Measurements from ENCODE around the gene PLIN3. TPM values are rescaled to one million over a fixed set of nuclear protein-coding genes. Genes with fewer than 3 reads are reported as not detected.

The PLIN3 gene
- total and polyA plus RNA-seq, 2 donors (not counting 1 experiment from before 2014, with no cell fraction given), result 133 to 191 TPM

- H3K27me3 ChIP-seq (ENCODE audit: control insufficient read depth, insufficient read depth, low read length), result no peaks in the 10 kb centered on the region
- H3K4me3 ChIP-seq (replicated peaks in 1 of 4; ENCODE audit: control extremely low read depth in 1 of 4, insufficient read depth in 1 of 4, low read depth in 3 of 4, low read length in 4 of 4), result no peak overlapping the region
- no peak overlapping the region for H3K9ac ChIP-seq (ENCODE audit: insufficient read depth, low read length)
- TF ChIP-seq EZH2 (IDR thresholded peaks at IDR 0.05; ENCODE audit: low read length, missing control alignments), result no peak
- no peak for TF ChIP-seq CTCF (conservative IDR thresholded peaks at IDR 0.05 in 1 of 2, IDR thresholded peaks at IDR 0.05 in 1 of 2; ENCODE audit: low read depth in 1 of 2, low read length in 2 of 2)
- H3K4me1 ChIP-seq (ENCODE audit: control insufficient read depth, extremely low read depth, insufficient read depth, low read length), result peaks cover 28% of the 10 kb centered on the region
- no peaks in the 10 kb centered on the region for H3K9me3 ChIP-seq (ENCODE audit: control insufficient read depth, insufficient read depth, low read depth, low read length)
- H4K20me1 ChIP-seq (ENCODE audit: control insufficient read depth, extremely low read depth, insufficient read depth, low read length), result no peaks in the 10 kb centered on the region
- H3K36me3 ChIP-seq (ENCODE audit: control insufficient read depth, insufficient read depth, low read length), result peaks cover 13% of the 10 kb centered on the region
- no peak overlapping the region for H2AFZ ChIP-seq (ENCODE audit: low read length)
- peak overlapping the region; percentile 45 for H3K4me2 ChIP-seq (ENCODE audit: extremely low read depth, insufficient read depth, low read length)
- peak; percentile 80 to 87 for DNase-seq (ENCODE audit: low read depth in 2 of 2)
- H3K27ac ChIP-seq (ENCODE audit: insufficient read depth, low read length), result peak overlapping the region; percentile 56
- H3K79me2 ChIP-seq (ENCODE audit: control insufficient read depth, insufficient read depth, low read length), result peaks cover 83% of the 10 kb centered on the region
Measured at GRCh38 chr19:4914736-4915501, 47.5 kb upstream of the PLIN3 start.

- TF ChIP-seq EZH2 (IDR thresholded peaks at IDR 0.05; ENCODE audit: low read length, missing control alignments) (no peak), CTCF (conservative IDR thresholded peaks at IDR 0.05 in 1 of 2, IDR thresholded peaks at IDR 0.05 in 1 of 2; ENCODE audit: low read depth in 1 of 2, low read length in 2 of 2) (no peak)
- Histone ChIP-seq H3K79me2 (ENCODE audit: control insufficient read depth, insufficient read depth, low read length) (peaks cover 78% of the 10 kb centered on the region), H3K9me3 (ENCODE audit: control insufficient read depth, insufficient read depth, low read depth, low read length) (no peaks in the 10 kb centered on the region), H3K9ac (ENCODE audit: insufficient read depth, low read length) (no peak overlapping the region), H3K4me2 (ENCODE audit: extremely low read depth, insufficient read depth, low read length) (no peak overlapping the region), H2AFZ (ENCODE audit: low read length) (no peak overlapping the region), H3K27ac (ENCODE audit: insufficient read depth, low read length) (peak overlapping the region; percentile 42), H3K4me1 (ENCODE audit: control insufficient read depth, extremely low read depth, insufficient read depth, low read length) (peaks cover 28% of the 10 kb centered on the region), H3K36me3 (ENCODE audit: control insufficient read depth, insufficient read depth, low read length) (peaks cover 13% of the 10 kb centered on the region), H3K27me3 (ENCODE audit: control insufficient read depth, insufficient read depth, low read length) (no peaks in the 10 kb centered on the region), H4K20me1 (ENCODE audit: control insufficient read depth, extremely low read depth, insufficient read depth, low read length) (no peaks in the 10 kb centered on the region), H3K4me3 (replicated peaks in 1 of 4; ENCODE audit: control extremely low read depth in 1 of 4, insufficient read depth in 1 of 4, low read depth in 3 of 4, low read length in 4 of 4) (no peak overlapping the region)
- peak; percentile 7 to 65 for DNase-seq (ENCODE audit: low read depth in 2 of 2)
Measured at GRCh38 chr19:4913996-4914735, 46.7 kb upstream of the PLIN3 start.
